Endothelial cell of umbilical vein (primary cell): Measurements from ENCODE around the gene ASIC1. TPM values are rescaled to one million over a fixed set of nuclear protein-coding genes. Genes with fewer than 3 reads are reported as not detected.
A peak's percentile ranks its signal among the peaks of the same experiment; 100 is the strongest.

Experiments used
- BruUV-seq: library from RNA; stranded (reverse); fragments of 400-500 nt; replicated peaks from 2 replicates; lab custom pipeline; 2021; lab: Mats Ljungman, UMichigan
- CTCF ChIA-PET: fragments of 300-600, 350-600 bp; sonication (Branson Sonifier 250); formaldehyde crosslinking; loops from one replicate; lab custom pipeline; 2021; ENCODE audit warnings: antibody characterized with exemption, inconsistent platforms; lab: Charles Lee
- POLR2A ChIA-PET: fragments of 300-600, 350-600 bp; sonication (Branson Sonifier 250); formaldehyde crosslinking; loops from one replicate; lab custom pipeline; 2021; ENCODE audit warnings: antibody characterized with exemption, inconsistent platforms; lab: Charles Lee
- DNase-seq: peaks from one replicate; pipeline ENCODE4 v3.0.0-alpha.2; 2011; ENCODE audit warnings: low read depth, low spot score
- FAIRE-seq: peaks from 2 replicates; lab custom pipeline; 2011; peaks lifted over from hg19 to GRCh38; lab: Jason Lieb, UNC
- H2AFZ ChIP-seq: 2 replicates; pipeline ENCODE4 v1.6.0; 2012; ENCODE audit warnings: low read depth, low read length, control low read depth, inconsistent platforms
- H3K27ac ChIP-seq: 2 replicates; pipeline ENCODE4 v1.5.1; 2011; ENCODE audit warnings: low read depth, mild to moderate bottlenecking, control low read depth, low read length, moderate library complexity; ENCODE audit not compliant: insufficient read depth
- H3K27me3 ChIP-seq, 2 experiments: 2 replicates each; pipeline versions ENCODE4 v1.6.0 to v1.6.1; 2011; ENCODE audit warnings: low read length in 2 of 2, mixed read lengths in 1 of 2; ENCODE audit not compliant: control insufficient read depth in 2 of 2, insufficient read depth in 2 of 2
- H3K36me3 ChIP-seq, 2 experiments: 2 replicates in 1 of 2; 3 replicates in 1 of 2; pipeline ENCODE4 v1.5.1; 2011; ENCODE audit warnings: low read length in 2 of 2, mild to moderate bottlenecking in 1 of 2, moderate library complexity in 1 of 2; ENCODE audit not compliant: control insufficient read depth in 2 of 2, insufficient read depth in 2 of 2; ENCODE audit errors: extremely low read depth in 1 of 2
- H3K4me1 ChIP-seq: 3 replicates; pipeline ENCODE4 v1.5.1; 2011; ENCODE audit warnings: mild to moderate bottlenecking, low read length; ENCODE audit not compliant: control insufficient read depth, insufficient read depth; ENCODE audit errors: extremely low read depth
- H3K4me2 ChIP-seq: 2 replicates; pipeline ENCODE4 v1.6.1; 2011; ENCODE audit warnings: low read length, control low read depth, mixed read lengths; ENCODE audit not compliant: insufficient read depth
- H3K4me3 ChIP-seq, 3 experiments: fragments of 200-600 bp in 1 of 3; sonication (generic), shearing (Covaris generic) in 1 of 3; replicated peaks in 1 of 3; 2 replicates each; pipeline ENCODE4 v1.5.1; 2011 to 2016; ENCODE audit warnings: control low read depth in 3 of 3, low read length in 3 of 3, mild to moderate bottlenecking in 2 of 3, inconsistent platforms in 1 of 3, low read depth in 1 of 3, moderate library complexity in 1 of 3; ENCODE audit not compliant: insufficient read depth in 1 of 3
- H3K79me2 ChIP-seq: 2 replicates; pipeline ENCODE4 v1.6.0; 2012; ENCODE audit warnings: low read length, inconsistent platforms; ENCODE audit not compliant: control insufficient read depth, insufficient read depth
- H3K9ac ChIP-seq: replicated peaks from 2 replicates; pipeline ENCODE3; 2011; ENCODE audit warnings: low read length, control low read depth; ENCODE audit not compliant: insufficient read depth; ENCODE audit errors: extremely low read depth
- H3K9me1 ChIP-seq: replicated peaks from 3 replicates; pipeline ENCODE4 v1.6.0; 2011; ENCODE audit warnings: mild to moderate bottlenecking, low read length; ENCODE audit not compliant: control insufficient read depth, insufficient read depth; ENCODE audit errors: extremely low read depth
- H3K9me3 ChIP-seq: replicated peaks from 2 replicates; pipeline ENCODE4 v1.5.1; 2012; ENCODE audit warnings: low read length, inconsistent platforms; ENCODE audit not compliant: control insufficient read depth, insufficient read depth
- H4K20me1 ChIP-seq: replicated peaks from 2 replicates; pipeline ENCODE3; 2011; ENCODE audit warnings: mild to moderate bottlenecking, low read length; ENCODE audit not compliant: control insufficient read depth, insufficient read depth; ENCODE audit errors: extremely low read depth
- CTCF ChIP-seq, 2 donors: IDR thresholded peaks; 1 replicate in 1 of 2; 2 replicates in 1 of 2; pipeline ENCODE4 v1.5.1; 2011; ENCODE audit warnings: low read length in 2 of 2, mild to moderate bottlenecking in 2 of 2, moderate library complexity in 2 of 2, control low read depth in 1 of 2, inconsistent platforms in 1 of 2, low read depth in 1 of 2; ENCODE audit not compliant: insufficient read depth in 1 of 2; ENCODE audit errors: extremely low read depth in 1 of 2
- EZH2 ChIP-seq: IDR thresholded peaks from 2 replicates; pipeline ENCODE4 v1.6.1; 2012; ENCODE audit warnings: borderline replicate concordance, low read depth, mild to moderate bottlenecking, moderate library complexity, low read length, inconsistent platforms; ENCODE audit not compliant: severe bottlenecking
- FOS ChIP-seq: IDR thresholded peaks from 2 replicates; pipeline ENCODE4 v1.6.1; 2011; ENCODE audit warnings: mild to moderate bottlenecking, low read length, moderate library complexity, borderline replicate concordance; ENCODE audit not compliant: insufficient read depth
- GATA2 ChIP-seq: IDR thresholded peaks from 2 replicates; pipeline ENCODE4 v1.7.0; 2011; ENCODE audit warnings: low read depth, mild to moderate bottlenecking, moderate library complexity, mixed read lengths, low read length; ENCODE audit not compliant: insufficient read length, insufficient read depth
- JUN ChIP-seq: IDR thresholded peaks from 2 replicates; pipeline ENCODE4 v1.6.1; 2011; ENCODE audit warnings: borderline replicate concordance, low read depth; ENCODE audit not compliant: insufficient read length, insufficient read depth
- MAX ChIP-seq: IDR thresholded peaks from 2 replicates; pipeline ENCODE4 v1.6.1; 2011; ENCODE audit not compliant: insufficient read depth, insufficient read length
- MYC ChIP-seq: IDR thresholded peaks from one replicate; pipeline ENCODE4 v1.6.1; 2011; ENCODE audit warnings: mild to moderate bottlenecking, low read depth, low read length
- POLR2A ChIP-seq: IDR thresholded peaks from 2 replicates; pipeline ENCODE4 v1.6.1; 2012; ENCODE audit warnings: low read depth, mild to moderate bottlenecking, control low read depth, low read length
- POLR2AphosphoS5 ChIP-seq: IDR thresholded peaks from 2 replicates; pipeline ENCODE4 v1.6.1; 2012; ENCODE audit warnings: low read depth, mild to moderate bottlenecking, control low read depth, low read length, moderate library complexity; ENCODE audit not compliant: insufficient read depth
- dilution Hi-C: fragments of 300-500 bp; cut with MboI; formaldehyde crosslinking; loops from one replicate; pipeline ENCODE4 v1.15.0; 2019; ENCODE audit warnings: low sequenced_read_pairs; ENCODE audit not compliant: extremely low pct_ligation_motif_present
- intact Hi-C: fragments of 100-400 bp; cut with micrococcal nuclease; formaldehyde crosslinking; loops from one replicate; pipeline ENCODE4 v1.10.0; 2022
- polyA plus RNA-seq, 4 experiments: library from polyadenylated mRNA; depleted of rRNA in 3 of 4; stranded (reverse) in 3 of 4; unstranded in 1 of 4; fragments of >200 nt; gene quantifications; 2 replicates each; pipeline versions ENCODE4 v1.2.1 to v1.2.3, GENCODE V29; 2011 to 2012; ENCODE audit warnings: missing spikeins in 1 of 4
- total RNA-seq: library from RNA; stranded (reverse); gene quantifications from 2 replicates; pipeline ENCODE4 v1.2.3, GENCODE V29; 2021

Gene ASIC1
- total and polyA plus RNA-seq, 2 donors (not counting 3 experiments of a cell fraction or from before 2014, with no cell fraction given) = 0.53 to 0.66 TPM

GRCh38 chr12:50111693-50112455 lies 54.5 kb downstream of the ASIC1 start, which contains the start of gene COX14:
TSS of gene COX14 (plus strand) at chr12:50112236. CDS start at chr12:50120044, 7,808 bp downstream.
- peaks cover 9% of the 10 kb centered on the region for H3K79me2 ChIP-seq
- peak within 1 kb of the TSS; percentile 90 for H2AFZ ChIP-seq
- DNase-seq = peak; percentile 100
- H3K4me3 ChIP-seq = peak within 1 kb of the TSS; percentile 0 to 76 (median 59)
- peak within 1 kb of the TSS; percentile 6 for H3K27ac ChIP-seq
- H3K36me3 ChIP-seq = peaks cover 0 to 2% of the 10 kb centered on the region in 2 experiments
- no peaks in the 10 kb centered on the region for H3K27me3 ChIP-seq
- peaks cover 9% of the 10 kb centered on the region for H3K4me1 ChIP-seq
- intact Hi-C loops (loop anchor here (1.0 kb wide), 4 partner anchors 27 to 63 kb away; partner anchors contain the start of genes CERS5 and SMARCD1), dilution Hi-C loops (no loop called here)
- peak within 1 kb of the TSS; percentile 44 for H3K9ac ChIP-seq
- TF ChIP-seq EZH2 (no peak), MAX (peak; percentile 92), POLR2AphosphoS5 (peak; percentile 67), JUN (no peak), FOS (no peak), POLR2A (peak; percentile 92), MYC (no peak), CTCF (IDR thresholded peaks at IDR 0.05; ENCODE audit: extremely low read depth in 1 of 2, insufficient read depth in 1 of 2, low read depth in 1 of 2, low read length in 2 of 2) (peak; percentile 98 to 99), GATA2 (no peak)
- H3K4me2 ChIP-seq = peak within 1 kb of the TSS; percentile 17
- no peaks in the 10 kb centered on the region for H4K20me1 ChIP-seq
- no peaks in the 10 kb centered on the region for H3K9me1 ChIP-seq
- H3K9me3 ChIP-seq = no peaks in the 10 kb centered on the region
- FAIRE-seq = peak; percentile 100
- ChIA-PET CTCF (interaction anchor here (0.5 to 4.5 kb wide), 35 partner anchors 9 to 652 kb away, joined by 3 to 89 read pairs (median 6); partner anchors contain the start of genes ATF1, CERS5, GPD1 and LIMA1), POLR2A (interaction anchor here (1.0 to 2.3 kb wide), 5 partner anchors 9 to 56 kb away, joined by 3 to 20 read pairs (median 7); partner anchors contain the start of genes CERS5 and SMARCD1)
- no TSS peak for BruUV-seq
